T-helper 22 cell (primary cell): Measurements from ENCODE around the gene CCNY.
A peak's percentile ranks its signal among the peaks of the same experiment; 100 is the strongest.

ENCODE experiments used
- DNase-seq: peaks from one replicate; pipeline ENCODE4 v3.0.0-alpha.2; 2020; ENCODE audit warnings: low read depth

The CCNY gene

DNA sequence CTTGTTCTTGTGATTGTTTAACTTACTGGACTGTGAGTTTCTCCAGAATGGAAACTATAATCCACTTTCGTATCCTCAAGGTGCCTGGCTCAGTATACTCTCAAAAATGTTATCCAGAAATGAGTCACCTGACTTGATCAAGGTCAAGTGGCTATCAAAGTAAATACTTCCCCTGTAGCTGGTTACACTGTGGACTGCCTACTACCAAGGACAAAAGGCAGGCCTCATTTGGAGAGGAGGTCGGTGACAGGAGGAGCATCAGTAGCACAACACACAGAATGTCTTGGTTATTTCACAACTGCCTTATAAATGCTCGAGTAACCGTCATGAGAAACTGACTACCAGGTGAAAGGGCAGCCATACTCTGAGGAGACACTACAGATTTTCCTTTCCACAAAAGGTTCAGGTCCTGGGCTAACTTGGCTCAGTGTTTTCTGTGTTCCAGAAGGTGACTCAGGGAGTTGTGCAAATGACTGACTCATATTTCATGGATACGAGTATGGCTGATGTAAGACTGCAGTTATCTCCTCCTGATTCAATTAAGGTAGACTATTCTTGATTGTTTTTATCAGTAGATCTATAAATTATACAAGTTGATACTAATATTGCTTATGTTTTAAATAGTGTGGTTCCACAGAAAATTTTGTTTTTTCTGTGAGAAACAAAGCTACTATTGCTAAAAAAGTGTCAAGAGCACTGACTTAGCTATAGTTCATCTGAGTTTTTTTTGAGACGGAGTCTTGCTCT lies 4.2 kb upstream of the CCNY start:
- no peak for DNase-seq

DNA sequence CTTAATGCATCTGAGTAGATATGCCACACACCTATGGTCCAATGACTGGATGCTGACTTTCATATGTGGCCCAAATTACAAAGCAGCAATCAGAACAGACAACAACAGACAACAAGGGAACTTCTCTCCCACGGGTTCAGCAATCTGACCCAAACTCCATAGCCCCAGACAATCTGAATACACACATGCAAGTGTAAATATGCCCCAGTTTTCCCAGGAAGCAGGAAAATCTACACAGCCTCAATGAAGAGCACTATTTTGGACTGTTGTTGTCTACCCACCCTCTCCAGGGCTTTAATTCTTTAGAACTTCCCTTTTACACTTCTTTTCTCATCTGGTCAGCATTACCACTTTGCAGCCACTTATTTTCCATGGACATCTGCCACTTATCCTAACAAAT lies 2.0 kb upstream of the CCNY start:
- DNase-seq, result no peak

DNA sequence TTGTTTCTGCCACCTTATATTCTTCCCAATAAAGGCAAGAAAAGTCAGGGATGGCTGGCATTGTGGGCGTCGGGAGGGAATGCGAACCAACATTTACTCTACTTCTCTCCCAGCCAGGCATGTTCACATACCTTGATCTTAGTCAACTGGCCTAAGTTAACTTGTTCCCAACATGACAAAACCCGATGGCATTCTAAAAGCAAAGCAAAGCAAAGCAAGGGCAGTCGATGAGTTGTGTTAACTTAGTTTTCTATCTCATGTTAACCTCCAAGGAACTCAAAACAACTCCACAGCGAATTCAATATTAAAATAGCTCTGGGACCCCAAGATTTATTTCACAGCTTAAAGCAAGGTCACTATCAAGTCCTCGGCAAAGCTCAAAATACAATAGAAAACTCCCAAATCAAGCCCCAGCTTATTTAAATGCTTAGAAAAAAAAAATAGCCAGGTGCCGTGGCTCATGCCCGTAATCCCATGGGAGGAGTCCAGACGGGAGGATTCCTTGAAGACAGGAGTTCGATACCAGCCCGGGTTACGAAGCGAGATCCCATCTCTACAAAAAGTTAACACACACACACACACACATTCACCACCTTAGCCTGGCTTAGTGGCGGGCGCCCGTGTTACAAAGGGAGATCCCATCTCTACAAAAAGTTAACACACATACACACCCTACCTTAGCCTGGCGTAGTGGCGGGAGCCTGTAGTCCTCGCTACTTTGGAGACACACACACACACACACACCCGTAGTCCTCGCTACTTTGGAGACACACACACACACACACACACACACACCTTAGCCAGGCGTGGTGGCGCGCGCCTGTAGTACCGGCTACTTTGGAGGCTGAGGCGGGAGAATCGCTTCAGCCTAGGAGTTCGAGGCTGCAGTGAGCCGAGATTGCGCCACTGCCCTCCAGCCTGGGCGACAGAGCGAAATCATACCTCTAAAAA lies 901 bp upstream of the CCNY start:
- peak; percentile 1 for DNase-seq

GRCh38 chr10:35336921-35337823 lies 863 bp downstream of the CCNY start:
- DNase-seq, result no peak

DNA sequence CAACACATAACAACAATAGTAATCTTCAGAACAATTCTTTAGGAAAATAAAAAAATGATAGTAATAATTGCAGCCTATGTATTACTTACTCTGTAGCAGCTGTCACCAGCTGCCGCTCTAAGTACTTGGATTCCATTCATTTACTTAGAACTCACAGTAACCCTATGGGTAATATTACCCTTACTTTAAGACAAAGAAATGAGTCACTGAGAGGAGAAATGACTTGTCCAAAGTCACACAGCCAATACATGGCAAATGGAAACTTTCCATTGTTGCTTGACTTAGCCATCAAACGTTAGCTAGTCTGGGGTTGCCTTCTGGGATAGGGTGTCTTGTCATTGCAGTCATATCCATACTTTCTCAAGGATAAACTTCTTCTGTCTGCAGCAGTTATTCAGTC lies 3.6 kb downstream of the CCNY start:
- no peak for DNase-seq

DNA sequence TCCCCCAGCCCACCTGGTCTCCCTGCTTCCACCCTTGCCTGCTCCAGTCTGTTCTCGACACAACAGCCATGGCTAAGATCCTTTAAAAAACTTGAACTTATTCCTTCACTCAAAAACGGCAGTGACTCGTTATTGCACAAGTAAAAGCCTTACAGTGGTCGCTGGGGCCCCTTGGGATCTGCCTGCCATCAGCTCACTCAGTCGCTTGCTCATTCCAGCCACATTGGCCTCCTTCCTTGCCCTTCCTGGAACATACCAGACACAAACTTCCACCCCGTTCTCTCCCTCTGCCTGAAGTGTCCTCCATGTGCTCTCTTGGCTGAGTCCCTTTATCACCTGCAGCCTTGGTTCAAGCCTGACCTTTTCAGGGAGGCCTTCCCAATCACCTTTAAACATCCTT lies 4.7 kb downstream of the CCNY start:
- DNase-seq, result no peak

DNA sequence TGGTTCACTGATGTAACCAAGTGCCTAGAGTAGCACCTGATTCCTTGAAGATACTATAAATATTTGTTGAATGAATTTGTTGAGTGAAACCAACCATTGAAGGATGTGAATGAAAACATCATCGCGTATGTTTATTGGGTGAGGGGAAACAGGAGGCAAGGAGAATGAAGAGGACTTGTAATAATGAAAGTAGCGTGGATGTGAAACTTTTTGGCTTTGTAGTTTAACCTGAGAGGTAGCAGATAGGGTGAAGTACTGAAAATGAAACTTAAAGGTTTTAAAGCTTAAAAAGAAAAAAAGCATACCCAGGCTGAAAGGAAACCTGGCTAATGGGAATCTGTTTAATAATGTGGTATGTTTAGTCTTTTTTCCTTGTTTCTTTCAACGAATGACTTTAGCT lies 5.2 kb downstream of the CCNY start:
- DNase-seq, result no peak

DNA sequence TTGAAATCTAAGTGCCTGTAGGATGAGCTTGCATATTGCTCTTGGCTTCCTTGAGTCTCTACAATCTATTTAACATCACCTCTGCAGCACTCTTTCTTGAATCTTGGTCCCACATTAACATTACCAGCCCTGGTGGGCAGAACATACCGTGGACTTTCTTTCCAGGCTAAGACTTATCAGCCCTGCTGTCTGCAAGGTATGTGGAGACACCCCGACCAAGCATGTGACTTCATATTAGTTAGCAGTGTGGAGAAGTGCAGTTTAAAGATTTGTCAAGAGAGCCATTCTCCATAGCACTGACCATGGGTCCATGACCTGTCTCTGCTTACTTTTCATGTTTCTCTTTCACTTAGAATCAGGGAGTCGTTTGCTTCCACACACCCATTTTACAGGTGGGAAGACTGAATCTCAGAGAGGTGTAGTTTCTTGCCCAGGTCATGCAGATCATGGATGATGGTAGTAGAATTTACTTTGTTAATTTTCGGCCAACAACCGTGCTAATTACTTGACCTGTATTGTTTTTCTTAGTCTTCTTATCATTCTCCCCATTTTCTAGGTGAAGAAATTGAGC lies 6.0 kb downstream of the CCNY start:
- no peak for DNase-seq

- no peak for DNase-seq
Measured at GRCh38 chr10:35343739-35344138, 7.4 kb downstream of the CCNY start.

- DNase-seq, result no peak
Measured at GRCh38 chr10:35345383-35345742, 9.1 kb downstream of the CCNY start.

- no peak for DNase-seq
Measured at GRCh38 chr10:35346248-35346647, 9.9 kb downstream of the CCNY start.

DNA sequence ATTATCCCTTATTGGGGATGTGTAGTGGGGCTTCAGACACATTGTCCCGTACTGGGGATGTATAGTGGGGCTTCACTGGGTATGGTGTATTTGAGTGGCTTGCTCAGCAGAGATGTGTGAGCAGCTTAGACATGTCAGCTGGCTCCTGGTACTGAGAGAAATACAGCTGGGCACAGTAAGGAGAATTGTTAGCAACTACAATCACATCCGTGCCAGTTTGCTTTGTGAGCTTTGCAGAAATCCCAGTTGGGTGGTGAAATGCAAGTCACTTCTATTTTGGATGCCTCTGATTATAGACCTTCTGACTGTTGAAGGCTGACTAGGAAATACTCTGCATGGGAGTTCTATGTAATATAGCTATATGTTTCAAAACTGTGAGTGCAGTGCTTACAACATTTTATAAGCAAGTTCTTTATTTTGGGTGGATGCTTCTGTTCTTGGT lies 10.8 kb downstream of the CCNY start:
- DNase-seq, result no peak

- DNase-seq, result no peak
Measured at GRCh38 chr10:35347899-35348608, 11.7 kb downstream of the CCNY start.

GRCh38 chr10:35348609-35349388 lies 12.5 kb downstream of the CCNY start:
- DNase-seq, result no peak

- no peak for DNase-seq
Measured at GRCh38 chr10:35349389-35349915, 13.1 kb downstream of the CCNY start.

DNA sequence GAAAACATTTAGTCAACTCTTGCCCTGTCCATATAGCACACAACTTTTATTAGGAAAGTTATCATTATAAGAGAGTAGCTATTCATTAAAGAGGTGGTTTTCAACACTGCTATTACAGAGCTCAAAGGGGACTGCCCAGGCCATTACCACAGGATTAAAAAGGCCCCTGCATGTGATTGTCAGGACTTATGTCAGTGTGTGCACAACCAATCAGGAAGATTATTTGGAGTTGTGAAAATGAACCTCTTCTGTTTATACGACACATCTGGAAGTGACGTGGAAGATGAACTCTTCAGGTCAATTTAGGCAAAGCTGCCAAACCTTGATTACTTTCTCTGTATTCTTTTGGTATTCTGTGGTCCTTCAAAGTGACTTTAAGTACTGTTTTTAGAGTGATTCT lies 14.7 kb downstream of the CCNY start:
- DNase-seq, result no peak

- DNase-seq, result no peak
Measured at GRCh38 chr10:35352097-35352496, 15.8 kb downstream of the CCNY start.

GRCh38 chr10:35352512-35352911 lies 16.2 kb downstream of the CCNY start:
- no peak for DNase-seq

DNA sequence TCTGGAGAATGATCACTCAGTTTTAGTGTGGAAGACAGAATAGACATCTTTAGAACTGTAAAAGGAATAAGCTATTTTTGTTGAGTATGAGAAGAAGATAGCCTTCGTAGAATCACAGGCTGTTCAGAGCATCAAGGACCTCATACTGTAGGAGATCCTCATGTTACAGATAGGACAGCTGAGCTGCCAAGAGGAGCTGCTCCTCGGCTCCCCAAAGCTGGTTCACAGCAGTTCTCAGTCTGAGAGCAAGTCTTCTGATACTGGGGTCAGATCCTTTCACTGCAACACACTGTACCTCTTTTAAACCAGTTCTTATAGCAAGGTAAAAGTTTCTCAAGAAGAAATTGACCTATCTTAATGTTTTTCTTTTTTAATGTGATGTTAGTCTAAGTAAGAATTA lies 17.1 kb downstream of the CCNY start:
- DNase-seq, result no peak

- no peak for DNase-seq
Measured at GRCh38 chr10:35353805-35354204, 17.5 kb downstream of the CCNY start.
